HG02642 (cell line): ENCODE data around the gene NUDT3.

Source experiments
- ATAC-seq: cut with Tn5 transposase; IDR thresholded peaks from one replicate; pipeline ENCODE4 v1.9.1; 2021; ENCODE audit warnings: mild to moderate bottlenecking; ENCODE audit not compliant: unreplicated experiment, poor library complexity

Gene NUDT3

DNA sequence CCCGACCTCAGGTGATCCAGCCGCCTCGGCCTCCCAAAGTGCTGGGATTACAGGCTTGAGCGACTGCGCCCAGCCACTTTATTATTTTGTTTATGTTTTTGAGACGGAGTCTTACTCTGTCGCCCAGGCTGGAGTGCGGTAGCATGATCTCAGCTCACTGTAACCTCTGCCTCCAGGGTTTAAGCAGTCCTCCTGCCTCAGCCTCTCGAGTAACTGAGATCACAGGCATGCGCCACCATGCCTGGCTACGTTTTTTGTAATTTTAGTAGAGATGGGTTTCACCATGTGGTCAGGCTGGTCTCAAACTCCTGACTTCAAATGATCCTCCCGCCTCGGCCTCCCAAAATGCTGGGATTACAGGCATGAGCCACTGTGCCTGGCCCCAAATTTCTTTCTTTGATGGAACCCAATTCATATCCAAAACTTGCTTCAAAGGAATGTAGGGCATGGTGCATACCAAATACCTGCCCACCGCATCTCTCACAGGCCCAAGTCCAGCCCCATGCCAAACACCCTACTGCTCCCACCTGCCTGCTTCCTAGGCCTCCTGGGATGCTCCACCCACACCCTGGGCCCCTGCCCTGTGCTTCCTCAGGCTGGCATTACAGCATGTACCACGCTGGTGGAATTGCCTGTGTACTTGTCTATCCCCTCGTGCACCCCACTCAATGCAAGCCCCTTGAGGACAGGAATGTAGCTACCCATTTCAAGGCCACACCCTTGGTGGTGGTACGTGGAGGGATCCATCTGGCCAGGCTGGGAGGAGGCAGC is 160.7 kb downstream of the NUDT3 start:
- ATAC-seq: no peak

DNA sequence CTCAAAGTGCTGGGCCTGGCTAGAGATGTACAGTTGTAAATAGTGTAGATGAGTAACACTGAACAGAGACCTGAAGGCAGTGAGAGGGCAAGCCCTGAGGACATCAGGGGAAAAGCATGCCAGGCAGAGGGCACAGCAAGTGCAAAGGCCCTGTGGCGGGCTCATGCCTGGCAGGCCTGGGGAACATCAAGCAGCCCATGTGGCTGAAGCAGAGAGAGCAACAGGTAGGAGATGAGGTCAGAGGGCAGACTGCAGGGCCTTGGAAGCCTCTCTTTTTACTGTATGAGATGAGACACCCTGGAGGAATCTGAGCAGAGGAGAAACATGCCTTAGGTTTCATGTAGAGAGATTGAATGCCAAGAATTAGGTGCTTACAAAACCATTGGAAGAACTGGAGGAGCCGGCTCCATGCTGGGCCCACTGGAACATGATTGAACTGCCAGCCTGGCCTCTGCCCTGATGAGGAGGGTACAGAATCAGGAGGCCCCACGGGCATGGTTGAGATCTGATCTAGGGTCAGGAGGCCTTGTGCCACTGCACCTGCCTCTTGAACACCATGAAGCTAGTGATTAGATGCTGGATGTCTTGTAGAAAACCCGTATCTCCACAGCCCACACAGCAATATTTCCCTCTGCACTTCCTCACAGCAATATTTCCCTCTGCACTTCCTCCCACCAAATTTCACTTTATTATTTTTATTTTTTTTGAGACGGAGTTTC is 161.7 kb downstream of the NUDT3 start:
- no peak for ATAC-seq

DNA sequence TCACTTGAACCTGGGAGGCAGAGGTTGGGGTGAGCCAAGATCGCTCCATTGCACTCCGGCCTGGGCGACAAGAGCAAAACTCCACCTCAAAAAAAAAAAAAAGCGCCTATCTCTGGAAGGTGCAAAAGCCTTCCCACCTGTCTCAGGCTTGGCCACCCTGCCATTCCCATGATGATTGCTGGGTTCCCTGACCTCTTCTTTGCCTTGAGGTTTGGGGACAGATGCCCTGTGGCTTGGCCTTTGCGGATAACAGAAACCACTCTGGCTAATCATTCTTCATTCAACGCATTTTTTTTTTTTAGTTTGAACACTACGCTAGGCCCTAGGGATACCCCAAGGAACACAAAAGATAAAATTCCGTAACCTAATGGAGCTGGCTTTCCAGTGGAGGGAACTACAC is 162.6 kb downstream of the NUDT3 start:
- ATAC-seq: no peak
